CD4-positive, alpha-beta T cell (primary cell): ENCODE data around the gene ARFRP1. TPM values are rescaled to one million over a fixed set of nuclear protein-coding genes. Genes with fewer than 3 reads are reported as not detected.

Experiments used
- ATAC-seq: fragments of 200-7000 bp; cut with Tn5 transposase; one replicate; pipeline ENCODE4 v1.10.0; 2022; ENCODE audit warnings: mild to moderate bottlenecking; ENCODE audit not compliant: poor library complexity
- CTCF ChIA-PET: fragments of 350-600 bp; sonication (Branson Sonifier 250); formaldehyde crosslinking; loops from one replicate; lab custom pipeline; 2021; ENCODE audit warnings: antibody characterized with exemption, inconsistent platforms; lab: Charles Lee
- POLR2A ChIA-PET: fragments of 350-600 bp; sonication (Branson Sonifier 250); formaldehyde crosslinking; loops from one replicate; lab custom pipeline; 2021; ENCODE audit warnings: antibody characterized with exemption, inconsistent platforms; lab: Charles Lee
- DNase-seq, 14 experiments: peaks; one replicate each; pipeline ENCODE4 v3.0.0-alpha.2; 2013 to 2020; ENCODE audit warnings: mixed read lengths in 2 of 14
- H3K27ac ChIP-seq, 2 donors: one replicate each; pipeline versions ENCODE4 v1.5.1 to v1.7.0; 2013; ENCODE audit warnings: low read length in 2 of 2, low read depth in 1 of 2, mild to moderate bottlenecking in 1 of 2
- H3K27me3 ChIP-seq, 2 experiments: 1 replicate in 1 of 2; 2 replicates in 1 of 2; pipeline versions ENCODE4 v1.6.1 to v1.7.0; 2013; ENCODE audit warnings: low read length in 2 of 2, control low read depth in 1 of 2, mild to moderate bottlenecking in 1 of 2, moderate library complexity in 1 of 2; ENCODE audit not compliant: insufficient read depth in 2 of 2, control insufficient read depth in 1 of 2
- H3K36me3 ChIP-seq: one replicate; pipeline ENCODE4 v1.6.1; 2013; ENCODE audit warnings: low read length, control low read depth; ENCODE audit not compliant: insufficient read depth
- H3K4me1 ChIP-seq: one replicate; pipeline ENCODE4 v1.6.1; 2013; ENCODE audit warnings: low read length, control low read depth; ENCODE audit not compliant: insufficient read depth
- H3K4me3 ChIP-seq: one replicate; pipeline ENCODE4 v1.5.1; 2013; ENCODE audit warnings: mild to moderate bottlenecking, low read length, moderate library complexity
- H3K9me3 ChIP-seq, 2 experiments: 1 replicate in 1 of 2; 2 replicates in 1 of 2; pipeline versions ENCODE4 v1.6.1 to v1.7.0; 2013; ENCODE audit warnings: low read length in 2 of 2, mild to moderate bottlenecking in 2 of 2, control low read depth in 1 of 2, moderate library complexity in 1 of 2; ENCODE audit not compliant: control insufficient read depth in 1 of 2, insufficient read depth in 1 of 2
- H3K27ac Mint-ChIP-seq: one replicate; pipeline ENCODE4 v1.8.0; 2020; ENCODE audit warnings: mixed read lengths
- H3K27me3 Mint-ChIP-seq: one replicate; pipeline ENCODE4 v1.8.0; 2021; ENCODE audit warnings: mixed read lengths
- H3K36me3 Mint-ChIP-seq: one replicate; pipeline ENCODE4 v1.8.0; 2021; ENCODE audit warnings: low read depth, mixed read lengths
- H3K4me1 Mint-ChIP-seq: one replicate; pipeline ENCODE4 v1.8.0; 2021; ENCODE audit warnings: low read depth, mixed read lengths
- H3K4me3 Mint-ChIP-seq: one replicate; pipeline ENCODE4 v1.8.0; 2020; ENCODE audit warnings: mild to moderate bottlenecking, mixed read lengths
- H3K9me3 Mint-ChIP-seq: one replicate; pipeline ENCODE4 v1.8.0; 2020; ENCODE audit warnings: mixed read lengths
- CTCF ChIP-seq: fragments of 200-600 bp; IDR thresholded peaks from one replicate; pipeline ENCODE4 v1.8.0; 2022; ENCODE audit warnings: antibody characterized with exemption, mild to moderate bottlenecking
- intact Hi-C, 2 experiments: fragments of 100-400 bp; cut with DNase I in 1 of 2; cut with micrococcal nuclease in 1 of 2; formaldehyde crosslinking; loops; one replicate each; pipeline versions ENCODE4 v1.15.1 to v1.9.0; 2023 to 2025; cut with DNase I, micrococcal nuclease
- total RNA-seq, 174 experiments: library from RNA in 2 of 174; stranded (reverse) in 2 of 174; gene quantifications; one replicate each; pipeline ENCODE4 v1.2.3 and lab custom pipeline; 2021 to 2026

ARFRP1 gene
- total RNA-seq, 2 experiments from 2014 or later, result 34.5 to 35.7 TPM

DNA sequence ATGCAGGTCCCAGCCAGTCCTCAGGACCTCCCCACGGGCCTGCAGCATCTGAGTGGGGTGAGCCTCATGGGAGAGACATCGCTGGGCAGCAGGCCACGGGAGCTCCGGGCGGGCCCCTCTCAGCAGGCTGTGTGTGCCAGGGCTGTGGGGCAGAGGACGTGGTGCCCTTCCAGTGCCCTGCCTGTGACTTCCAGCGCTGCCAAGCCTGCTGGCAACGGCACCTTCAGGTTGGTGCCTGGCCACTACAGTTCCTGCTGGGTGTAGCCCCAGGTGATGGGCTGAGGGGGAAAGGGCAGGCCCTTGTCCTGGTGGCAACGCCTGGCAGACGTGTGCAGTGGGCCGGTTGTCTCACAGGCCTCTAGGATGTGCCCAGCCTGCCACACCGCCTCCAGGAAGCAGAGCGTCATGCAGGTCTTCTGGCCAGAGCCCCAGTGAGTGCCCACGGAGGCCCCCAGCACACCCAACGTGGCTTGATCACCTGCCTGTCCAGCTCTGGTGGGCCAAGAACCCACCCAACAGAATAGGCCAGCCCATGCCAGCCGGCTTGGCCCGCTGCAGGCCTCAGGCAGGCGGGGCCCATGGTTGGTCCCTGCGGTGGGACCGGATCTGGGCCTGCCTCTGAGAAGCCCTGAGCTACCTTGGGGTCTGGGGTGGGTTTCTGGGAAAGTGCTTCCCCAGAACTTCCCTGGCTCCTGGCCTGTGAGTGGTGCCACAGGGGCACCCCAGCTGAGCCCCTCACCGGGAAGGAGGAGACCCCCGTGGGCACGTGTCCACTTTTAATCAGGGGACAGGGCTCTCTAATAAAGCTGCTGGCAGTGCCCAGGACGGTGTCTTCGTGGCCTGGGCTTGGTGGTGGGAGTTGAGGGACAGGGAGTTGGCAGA lies 12.1 kb downstream of the ARFRP1 start:
- intact Hi-C loops, result no loop called here
- Mint-ChIP-seq H3K4me1 (peaks cover 4% of the 10 kb centered on the region), H3K27me3 (no peaks in the 10 kb centered on the region), H3K9me3 (no peaks in the 10 kb centered on the region), H3K4me3 (no peak overlapping the region), H3K27ac (peak overlapping the region; percentile 74), H3K36me3 (peaks cover 4% of the 10 kb centered on the region)
- Histone ChIP-seq H3K4me3 (no peak overlapping the region), H3K27ac (no peak overlapping the region), H3K27me3 (no peaks in the 10 kb centered on the region), H3K36me3 (peaks cover 7% of the 10 kb centered on the region), H3K4me1 (peaks cover 58% of the 10 kb centered on the region), H3K9me3 (peaks cover 0 to 14% of the 10 kb centered on the region in 2 experiments)
- POLR2A ChIA-PET, result interaction anchor here (1.1 to 2.2 kb wide), 4 partner anchors 12 to 43 kb away, joined by 4 to 11 read pairs (median 4); partner anchors contain the start of genes ARFRP1, LIME1, RTEL1 and ZGPAT
- peak in 1 of 14 experiments; percentile 18 for DNase-seq
- ATAC-seq, result no peak
- no peak for TF ChIP-seq CTCF
- CTCF ChIA-PET, result no interaction called here

GRCh38 chr20:63694584-63695423 lies 13.0 kb downstream of the ARFRP1 start:
- H3K4me1 Mint-ChIP-seq, result peaks cover 4% of the 10 kb centered on the region
- POLR2A ChIA-PET, result interaction anchor here (1.4 kb wide), 1 partner anchor 36 kb away, joined by 4 read pairs; the partner anchor contains the start of gene RTEL1
- no peak for ATAC-seq

More at GRCh38 chr20:63694584-63695423, 13.0 kb downstream of the ARFRP1 start:
- Histone ChIP-seq H3K4me3 (no peak overlapping the region), H3K4me1 (peaks cover 54% of the 10 kb centered on the region), H3K27me3 (no peaks in the 10 kb centered on the region), H3K27ac (no peak overlapping the region), H3K36me3 (peaks cover 2% of the 10 kb centered on the region), H3K9me3 (peaks cover 0 to 14% of the 10 kb centered on the region in 2 experiments)
- Mint-ChIP-seq H3K4me3 (no peak overlapping the region), H3K36me3 (peaks cover 4% of the 10 kb centered on the region), H3K27ac (no peak overlapping the region), H3K9me3 (no peaks in the 10 kb centered on the region), H3K27me3 (no peaks in the 10 kb centered on the region)
- TF ChIP-seq CTCF, result no peak
- peak in 1 of 14 experiments; percentile 20 for DNase-seq
- CTCF ChIA-PET, result no interaction called here
- intact Hi-C loops, result no loop called here
